HT-29 (cell line): ENCODE data around the gene SORBS2. TPM values are rescaled to one million over a fixed set of nuclear protein-coding genes. Genes with fewer than 3 reads are reported as not detected.
"Not testable (repeated sequence)": the region's sequence is repeated elsewhere in the genome, so short reads cannot be mapped to it uniquely, and the experiment has no call there.

ENCODE experiments used
- DNase-seq: peaks from one replicate; pipeline ENCODE4 v3.0.0-alpha.2; 2015; ENCODE audit warnings: low spot score
- total RNA-seq: library from RNA; depleted of rRNA; stranded (reverse); fragments of >200 nt; shearing (Covaris generic); gene quantifications from 2 replicates; pipeline ENCODE4 v1.2.3, GENCODE V29; 2014

The SORBS2 gene
- total RNA-seq, 1 experiment from 2014 or later, result 3.1 TPM

GRCh38 chr4:185565696-185566095, 246.3 kb downstream of the SORBS2 start:
- no peak for DNase-seq

DNA sequence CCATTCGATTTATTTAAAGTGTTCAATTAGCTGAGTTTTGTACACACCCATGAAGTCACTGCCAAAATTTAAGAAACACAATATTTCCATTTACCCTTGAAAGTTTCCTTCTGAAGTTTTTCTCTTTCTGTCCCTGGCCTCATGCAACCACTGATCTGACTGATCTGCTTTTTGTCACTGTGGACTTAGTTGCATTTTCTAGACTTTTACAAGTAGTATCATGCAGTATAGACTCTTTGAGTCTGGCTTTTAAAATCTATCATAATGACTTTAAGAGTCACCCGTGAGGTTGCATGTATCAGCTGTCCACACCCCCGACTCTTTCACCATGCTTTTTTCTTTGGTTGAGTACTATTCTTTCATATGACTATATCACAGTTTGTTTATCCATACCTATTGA, 247.6 kb downstream of the SORBS2 start:
- no peak for DNase-seq

DNA sequence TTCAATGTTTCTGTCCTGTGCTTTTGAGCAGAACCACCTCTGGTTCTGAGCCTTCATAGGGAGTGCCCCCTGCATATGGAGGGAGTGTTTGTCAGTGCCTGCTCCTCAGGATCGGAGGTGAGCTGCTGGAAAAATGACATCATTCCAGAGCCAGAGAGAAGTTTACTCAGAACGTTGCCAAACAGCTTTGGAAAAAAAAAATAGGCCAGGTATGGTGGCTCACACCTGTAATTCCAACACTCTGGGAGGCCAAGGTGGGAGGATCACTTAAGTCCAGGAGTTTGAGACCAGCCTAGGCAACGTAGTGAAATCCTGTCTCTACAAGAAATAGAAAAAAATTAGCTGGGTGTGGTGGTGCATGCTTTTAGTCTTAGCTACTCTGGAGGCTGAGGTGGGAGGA, 249.5 kb downstream of the SORBS2 start:
- DNase-seq, result no peak

DNA sequence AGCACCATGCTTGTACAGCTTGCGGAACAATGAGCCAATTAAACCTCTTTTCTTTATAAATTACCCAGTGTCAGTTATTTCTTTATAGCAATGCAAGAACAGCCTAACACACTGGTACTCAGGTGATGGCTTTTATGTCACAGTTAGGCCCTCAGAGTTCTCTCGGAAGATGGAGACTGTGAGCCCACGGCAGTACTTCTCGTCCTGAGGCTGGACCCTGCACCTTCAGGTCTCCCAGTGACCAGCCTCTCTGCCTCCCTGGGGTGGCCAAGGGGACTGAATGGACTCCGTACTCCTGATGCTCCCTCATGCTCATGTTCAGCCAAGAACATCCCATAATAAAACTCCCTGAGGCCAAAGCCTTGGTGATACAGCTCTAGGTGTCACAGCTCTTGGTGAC, 251.7 kb downstream of the SORBS2 start:
- DNase-seq, result no peak

DNA sequence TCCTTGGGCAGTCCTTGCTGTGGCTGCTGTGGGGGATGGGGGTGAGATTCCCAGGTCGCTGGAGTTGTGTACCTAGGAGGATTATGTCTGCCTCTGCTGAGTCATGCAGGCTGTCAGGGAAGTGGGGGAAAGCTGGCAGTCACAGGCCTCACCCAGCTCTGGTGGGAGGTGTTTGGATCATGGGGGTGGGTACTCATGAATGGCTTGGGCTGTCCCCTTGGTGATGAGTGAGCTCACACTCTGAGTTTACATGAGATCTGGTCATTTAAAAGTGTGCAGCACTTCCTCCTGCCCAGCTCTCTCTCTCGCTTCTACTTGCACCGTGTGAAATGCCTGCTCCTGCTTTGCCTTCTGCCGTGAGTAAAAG, 252.1 kb downstream of the SORBS2 start:
- DNase-seq, result no peak

DNA sequence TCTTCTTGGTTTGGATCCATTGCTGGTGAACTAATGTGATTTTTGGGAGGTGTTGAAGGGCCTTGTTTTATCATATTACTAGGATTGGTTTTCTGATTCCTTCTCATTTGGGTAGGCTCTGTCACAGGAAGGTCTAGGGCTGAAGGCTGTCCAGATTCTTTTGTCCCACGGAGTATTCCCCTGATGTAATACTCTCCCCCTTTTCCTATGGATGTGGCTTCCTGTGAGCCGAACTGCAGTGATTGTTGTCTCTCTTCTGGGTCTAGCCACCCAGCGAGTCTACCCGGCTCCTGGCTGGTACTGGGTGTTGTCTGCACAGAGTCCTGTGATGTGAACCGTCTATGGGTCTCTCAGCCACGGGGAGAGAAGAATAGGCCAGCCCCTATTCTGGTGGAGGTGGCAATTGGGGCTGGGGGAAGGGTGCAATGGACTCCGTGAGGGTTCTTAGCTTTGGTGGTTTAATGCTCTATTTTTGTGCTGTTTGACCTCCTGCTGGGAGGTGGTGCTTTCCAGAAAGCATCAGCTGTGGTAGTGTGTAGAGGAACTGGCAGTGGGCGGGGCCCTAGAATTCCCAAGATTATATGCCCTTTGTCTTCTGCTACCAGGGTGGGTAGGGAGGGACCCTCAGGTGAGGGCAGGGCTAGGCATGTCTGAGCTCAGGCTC, 252.6 kb downstream of the SORBS2 start:
- DNase-seq, result not testable (repeated sequence)

GRCh38 chr4:185554365-185555126, 257.4 kb downstream of the SORBS2 start:
- no peak for DNase-seq

DNA sequence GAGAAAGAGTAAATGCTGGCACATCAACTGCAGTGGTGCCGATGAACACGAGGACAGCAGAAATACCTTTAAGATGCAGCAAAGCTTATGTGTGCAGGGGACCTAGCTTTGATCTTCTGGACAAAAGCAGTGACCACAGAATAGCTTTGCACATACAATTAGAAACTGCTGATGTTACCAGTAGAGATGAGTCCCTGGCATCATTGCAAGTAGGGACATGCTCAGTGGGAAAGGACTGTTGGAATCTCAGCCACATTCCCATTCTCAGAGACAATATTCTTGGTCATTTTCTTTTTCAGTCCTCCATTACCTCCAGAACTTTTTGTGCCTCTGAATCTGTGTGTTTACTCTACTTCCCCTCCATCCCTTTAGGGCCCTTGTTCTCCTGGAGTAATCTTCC, 259.7 kb downstream of the SORBS2 start:
- DNase-seq, result no peak

DNA sequence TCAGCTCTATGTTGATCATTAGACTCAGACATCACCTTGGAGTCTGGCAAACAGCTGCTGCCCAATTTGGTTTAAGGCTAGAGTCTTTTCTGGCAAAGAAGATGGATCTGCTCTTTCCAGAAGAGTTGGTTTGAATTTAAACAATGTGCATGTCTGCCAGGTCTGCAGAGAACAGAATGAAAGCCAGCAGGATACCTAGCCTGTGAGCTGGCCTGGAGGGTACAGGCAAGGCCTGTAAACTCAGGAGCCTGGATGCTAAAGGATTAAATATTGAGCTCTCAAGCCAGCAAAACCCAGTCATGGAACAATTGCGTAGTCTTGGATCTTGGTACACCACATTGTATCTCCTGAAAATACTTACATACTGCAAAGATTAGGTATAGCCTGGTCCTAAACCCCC, 261.1 kb downstream of the SORBS2 start:
- DNase-seq, result no peak

DNA sequence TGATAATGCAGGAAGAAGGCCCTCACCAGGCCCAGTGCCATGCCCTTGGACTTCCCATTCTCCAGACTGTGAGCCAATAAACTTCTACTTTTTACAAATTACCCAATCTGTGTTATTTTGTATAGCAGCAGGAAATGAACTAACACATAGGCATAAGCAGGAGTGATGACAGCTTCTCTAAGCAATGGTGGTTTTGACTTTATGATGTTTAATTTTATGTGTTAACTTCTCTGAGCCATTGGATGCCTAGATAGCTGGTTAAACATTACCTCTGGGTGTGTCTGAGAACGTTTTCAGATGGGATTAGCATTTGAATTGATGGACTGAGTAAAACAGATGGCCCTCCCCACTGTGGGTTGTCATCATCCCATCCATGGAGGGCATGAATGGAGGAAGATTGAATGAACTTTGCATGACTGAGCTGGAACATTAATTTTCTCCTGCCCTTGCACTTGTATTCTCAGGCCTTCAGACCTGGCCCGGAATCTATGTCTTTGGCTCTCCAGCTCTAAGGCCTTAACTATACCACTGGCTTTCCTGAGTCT, 262.8 kb downstream of the SORBS2 start:
- no peak for DNase-seq

- no peak for DNase-seq
Observed at GRCh38 chr4:185548587-185548986, 263.4 kb downstream of the SORBS2 start.

- no peak for DNase-seq
Observed at GRCh38 chr4:185546335-185546734, 265.7 kb downstream of the SORBS2 start.

DNA sequence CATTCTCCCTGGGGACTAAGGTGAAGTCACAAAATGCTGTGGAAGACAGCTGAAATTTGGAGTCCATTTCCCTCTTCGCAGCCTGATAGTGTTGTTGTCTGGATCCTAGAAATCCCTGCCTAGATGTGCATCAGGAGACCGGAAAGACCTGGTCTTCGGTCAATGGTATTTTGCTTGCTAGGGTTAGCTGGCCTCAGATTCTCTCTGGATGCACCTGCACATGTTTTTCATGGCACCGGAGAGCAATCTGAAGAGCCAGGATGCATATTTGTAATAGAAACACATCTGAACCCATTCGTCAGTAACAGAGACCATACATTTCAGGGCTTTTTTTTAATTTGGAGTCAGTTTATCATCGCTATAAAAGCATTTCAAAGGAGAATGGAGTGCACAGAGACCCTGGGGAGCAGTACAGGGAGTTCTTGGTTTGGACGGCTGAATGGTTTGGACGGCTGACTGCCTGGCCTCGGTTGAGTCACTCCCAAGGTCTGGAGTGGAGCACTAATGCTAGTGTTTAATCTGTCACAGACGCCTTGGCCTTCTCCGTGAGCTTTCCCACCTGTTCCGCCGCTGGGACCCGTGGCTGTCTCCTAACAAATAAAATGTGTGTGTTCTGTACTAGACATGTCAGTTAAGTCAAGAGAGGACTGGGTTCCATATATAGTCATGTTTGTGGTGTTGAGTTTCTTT, 269.2 kb downstream of the SORBS2 start:
- no peak for DNase-seq

DNA sequence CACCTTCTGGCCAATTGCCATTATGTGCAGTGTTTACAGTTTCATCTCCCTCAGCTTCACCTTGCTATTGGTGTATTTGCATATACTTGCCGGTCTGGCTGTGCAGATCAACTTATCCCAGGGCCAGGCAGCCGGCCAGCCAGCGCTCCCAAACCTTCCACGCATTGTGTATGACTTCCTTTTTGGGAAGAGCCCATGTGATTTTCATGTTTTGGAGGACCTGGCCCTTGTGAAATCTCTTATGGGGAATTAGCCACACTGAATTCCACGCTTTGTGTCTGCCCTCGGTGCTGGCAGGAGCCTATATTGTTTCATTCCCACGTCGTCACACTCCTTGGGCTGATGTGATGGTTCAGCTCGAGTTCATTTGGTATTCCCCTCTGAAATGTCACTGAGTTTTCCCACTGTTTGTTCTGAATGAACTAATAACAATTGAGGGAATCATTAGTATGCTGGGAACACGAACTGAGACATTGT, 270.7 kb downstream of the SORBS2 start:
- no peak for DNase-seq

DNA sequence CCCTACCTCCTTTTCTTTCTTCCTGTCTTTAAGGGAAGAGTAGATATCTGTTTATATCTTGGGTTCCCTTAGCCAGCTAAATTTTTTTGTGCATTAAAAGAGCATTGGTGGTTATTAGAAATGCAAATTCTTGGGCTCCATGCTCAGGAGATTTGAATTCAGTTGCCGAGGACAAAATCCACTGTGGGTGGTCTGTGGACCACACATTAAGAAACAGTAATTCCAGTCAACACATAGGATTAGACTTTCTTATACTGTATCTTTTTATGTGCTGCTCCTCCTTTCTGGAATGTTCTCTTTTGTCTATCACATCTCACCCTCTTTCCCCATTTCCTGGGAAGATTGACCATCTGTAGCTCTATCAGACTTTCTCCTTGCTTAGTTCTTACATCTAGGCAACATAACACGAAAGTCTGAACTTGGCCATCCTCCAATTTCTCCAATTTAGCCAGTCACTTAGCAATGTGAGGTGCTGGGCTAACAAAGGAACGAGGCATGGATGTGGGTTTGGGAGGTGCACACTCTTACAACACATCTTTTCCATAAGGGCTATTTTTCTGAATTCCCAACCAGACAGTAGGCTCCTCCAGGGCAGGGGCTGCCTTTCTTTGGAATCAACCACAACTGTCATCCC, 271.4 kb downstream of the SORBS2 start:
- DNase-seq, result no peak

GRCh38 chr4:185540040-185540439, 272.0 kb downstream of the SORBS2 start:
- no peak for DNase-seq

- DNase-seq, result no peak
Observed at GRCh38 chr4:185538806-185539205, 273.2 kb downstream of the SORBS2 start.

DNA sequence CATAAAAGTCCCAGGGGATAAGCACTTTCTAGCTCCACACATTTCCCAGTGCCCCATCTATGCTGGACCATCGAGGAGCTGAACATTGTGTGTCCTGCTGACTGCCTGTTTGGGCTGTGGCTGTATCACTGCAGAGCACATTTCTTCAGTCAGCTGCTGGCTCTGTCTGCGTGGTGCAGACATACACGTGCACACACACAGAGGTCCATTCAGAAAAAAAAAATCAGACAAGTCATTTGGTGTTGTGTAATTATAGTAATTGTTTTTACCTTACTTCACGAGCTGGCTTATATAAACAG, 275.6 kb downstream of the SORBS2 start:
- no peak for DNase-seq

DNA sequence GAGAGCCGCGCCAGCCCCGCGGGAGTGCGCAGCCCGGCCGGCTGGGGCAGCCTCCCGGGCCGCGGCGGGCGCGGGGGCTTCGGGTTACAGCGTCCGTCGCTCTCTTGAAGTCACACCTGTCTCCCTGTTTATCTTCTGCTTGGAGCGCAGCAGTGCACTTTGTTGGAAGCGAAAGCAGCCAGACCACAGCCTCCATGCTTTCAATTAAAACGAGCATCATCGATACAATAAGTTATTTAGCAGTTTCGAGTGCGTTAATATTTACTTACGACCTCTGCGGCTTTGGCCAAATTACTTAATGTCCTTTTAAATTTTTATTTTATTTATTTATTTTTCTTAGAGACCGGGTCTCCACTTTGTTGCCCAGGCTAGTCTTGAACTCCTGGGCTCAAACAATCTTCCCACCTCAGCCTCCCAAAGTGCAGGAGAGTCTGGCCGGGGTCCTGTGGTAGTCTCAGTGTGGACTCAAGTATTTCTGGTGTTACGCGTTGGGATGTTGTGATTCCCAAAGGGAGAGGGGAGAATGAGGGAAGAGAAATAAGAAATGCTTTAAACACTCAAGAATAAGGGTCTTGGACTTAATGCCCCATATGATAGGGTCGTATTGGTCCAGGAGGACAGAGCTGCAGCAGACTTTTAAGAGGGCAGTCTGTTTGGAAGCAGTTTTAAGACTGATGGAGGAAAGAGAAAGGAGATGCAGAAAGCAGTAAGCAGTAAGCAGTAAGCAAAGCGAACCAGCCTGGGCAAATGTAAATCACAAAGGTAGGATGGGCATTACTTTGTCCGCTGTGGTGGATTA, 276.2 kb downstream of the SORBS2 start:
- DNase-seq, result no peak
